PC-9 (cell line): ENCODE results near the gene PACRG. TPM values are rescaled to one million over a fixed set of nuclear protein-coding genes. Genes with fewer than 3 reads are reported as not detected.

Experiments used
- BruUV-seq: library from RNA; stranded (reverse); fragments of 400-500 nt; replicated peaks from 2 replicates; lab custom pipeline; 2021; lab: Mats Ljungman, UMichigan
- CTCF ChIA-PET: fragments of 300-600 bp; sonication (Branson Sonifier 250); formaldehyde crosslinking; loops from one replicate; lab custom pipeline; 2022; ENCODE audit warnings: antibody characterized with exemption; lab: Charles Lee
- POLR2A ChIA-PET: fragments of 300-600 bp; sonication (Branson Sonifier 250); formaldehyde crosslinking; loops from one replicate; lab custom pipeline; 2022; ENCODE audit warnings: antibody characterized with exemption; ENCODE audit not compliant: unreplicated experiment; lab: Charles Lee
- DNase-seq, 2 experiments: peaks; one replicate each; pipeline versions ENCODE4 v3.0.0 to v3.0.0-alpha.2; 2015 to 2022; ENCODE audit warnings: mixed read lengths in 1 of 2
- H2AFZ ChIP-seq: fragments of 200-600 bp; sonication (generic); 2 replicates; pipeline ENCODE4 v1.8.1; 2017; ENCODE audit warnings: antibody characterized with exemption
- H3F3A ChIP-seq: fragments of 200-600 bp; sonication (generic); 2 replicates; pipeline ENCODE4 v1.8.1; 2017; ENCODE audit warnings: antibody characterized with exemption, mild to moderate bottlenecking, low read depth; ENCODE audit not compliant: insufficient read depth
- H3K27ac ChIP-seq: fragments of 200-600 bp; sonication (generic); 2 replicates; pipeline ENCODE4 v1.6.1; 2016; ENCODE audit warnings: mixed run types
- H3K27me3 ChIP-seq: fragments of 200-600 bp; sonication (generic); 2 replicates; pipeline ENCODE4 v1.6.1; 2016; ENCODE audit warnings: low read depth, mixed run types; ENCODE audit not compliant: insufficient read depth
- H3K36me3 ChIP-seq: fragments of 200-600 bp; sonication (generic); 2 replicates; pipeline ENCODE4 v1.6.1; 2016; ENCODE audit warnings: low read depth, mixed run types
- H3K4me1 ChIP-seq: fragments of 200-600 bp; sonication (generic); replicated peaks from 2 replicates; pipeline ENCODE4 v1.6.1; 2016; ENCODE audit warnings: mixed run types; ENCODE audit not compliant: insufficient read depth
- H3K4me2 ChIP-seq: fragments of 200-600 bp; sonication (generic); 2 replicates; pipeline ENCODE4 v1.6.1; 2017; ENCODE audit warnings: mixed run types
- H3K4me3 ChIP-seq: fragments of 200-600 bp; sonication (generic); 2 replicates; pipeline ENCODE4 v1.6.1; 2016; ENCODE audit warnings: mixed run types
- H3K79me2 ChIP-seq: fragments of 200-600 bp; sonication (generic); 2 replicates; pipeline ENCODE4 v1.6.1; 2017; ENCODE audit warnings: low read depth, mixed run types
- H3K9me2 ChIP-seq: fragments of 200-600 bp; sonication (generic); 2 replicates; pipeline ENCODE4 v1.8.1; 2017; ENCODE audit warnings: mild to moderate bottlenecking; ENCODE audit not compliant: insufficient read depth
- H3K9me3 ChIP-seq: fragments of 200-600 bp; sonication (generic); 2 replicates; pipeline ENCODE4 v1.8.1; 2016; ENCODE audit warnings: low read depth; ENCODE audit not compliant: insufficient read depth
- H4K20me1 ChIP-seq: fragments of 200-600 bp; sonication (generic); 2 replicates; pipeline ENCODE4 v1.8.1; 2017; ENCODE audit not compliant: insufficient read depth
- EZH2 ChIP-seq: fragments of 200-600 bp; sonication (generic); IDR thresholded peaks from 2 replicates; pipeline ENCODE4 v1.8.0; 2017; ENCODE audit warnings: antibody characterized with exemption, low read depth
- intact Hi-C: fragments of 100-400 bp; cut with micrococcal nuclease; formaldehyde crosslinking; loops from one replicate; pipeline ENCODE4 v1.10.0; 2022; ENCODE audit not compliant: unreplicated experiment
- total RNA-seq: library from RNA; stranded (reverse); gene quantifications from 2 replicates; pipeline ENCODE4 v1.2.3, GENCODE V29; 2021
- TF ChIP-seq, protein P1 (sequence below): fragments of 200-600 bp; sonication (generic); conservative IDR thresholded peaks from 2 replicates; pipeline ENCODE4 v1.6.1; 2017; ENCODE audit warnings: mixed run types, antibody characterized with exemption, mild to moderate bottlenecking, moderate library complexity

The PACRG gene
- total RNA-seq, 1 experiment from 2014 or later = not detected

GRCh38 chr6:163113358-163113962 is 385.7 kb downstream of the PACRG start:
- Histone ChIP-seq H3K36me3 (no peaks in the 10 kb centered on the region), H3K79me2 (no peaks in the 10 kb centered on the region), H3K4me3 (no peak overlapping the region), H3F3A (no peaks in the 10 kb centered on the region), H3K9me2 (no peaks in the 10 kb centered on the region), H4K20me1 (no peaks in the 10 kb centered on the region), H3K9me3 (peaks cover 4% of the 10 kb centered on the region; the same call in 1 of the 2 replicates), H3K27me3 (peaks cover 37% of the 10 kb centered on the region), H3K27ac (no peak overlapping the region), H3K4me2 (no peak overlapping the region), H2AFZ (no peak overlapping the region), H3K4me1 (no peaks in the 10 kb centered on the region)
- ChIA-PET CTCF (no interaction called here), POLR2A (no interaction called here)
- TF ChIP-seq, protein P1, sequence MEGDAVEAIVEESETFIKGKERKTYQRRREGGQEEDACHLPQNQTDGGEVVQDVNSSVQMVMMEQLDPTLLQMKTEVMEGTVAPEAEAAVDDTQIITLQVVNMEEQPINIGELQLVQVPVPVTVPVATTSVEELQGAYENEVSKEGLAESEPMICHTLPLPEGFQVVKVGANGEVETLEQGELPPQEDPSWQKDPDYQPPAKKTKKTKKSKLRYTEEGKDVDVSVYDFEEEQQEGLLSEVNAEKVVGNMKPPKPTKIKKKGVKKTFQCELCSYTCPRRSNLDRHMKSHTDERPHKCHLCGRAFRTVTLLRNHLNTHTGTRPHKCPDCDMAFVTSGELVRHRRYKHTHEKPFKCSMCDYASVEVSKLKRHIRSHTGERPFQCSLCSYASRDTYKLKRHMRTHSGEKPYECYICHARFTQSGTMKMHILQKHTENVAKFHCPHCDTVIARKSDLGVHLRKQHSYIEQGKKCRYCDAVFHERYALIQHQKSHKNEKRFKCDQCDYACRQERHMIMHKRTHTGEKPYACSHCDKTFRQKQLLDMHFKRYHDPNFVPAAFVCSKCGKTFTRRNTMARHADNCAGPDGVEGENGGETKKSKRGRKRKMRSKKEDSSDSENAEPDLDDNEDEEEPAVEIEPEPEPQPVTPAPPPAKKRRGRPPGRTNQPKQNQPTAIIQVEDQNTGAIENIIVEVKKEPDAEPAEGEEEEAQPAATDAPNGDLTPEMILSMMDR = no peak
- no peak for TF ChIP-seq EZH2
- DNase-seq = no peak
- intact Hi-C loops = no loop called here
- no TSS peak for BruUV-seq

DNA sequence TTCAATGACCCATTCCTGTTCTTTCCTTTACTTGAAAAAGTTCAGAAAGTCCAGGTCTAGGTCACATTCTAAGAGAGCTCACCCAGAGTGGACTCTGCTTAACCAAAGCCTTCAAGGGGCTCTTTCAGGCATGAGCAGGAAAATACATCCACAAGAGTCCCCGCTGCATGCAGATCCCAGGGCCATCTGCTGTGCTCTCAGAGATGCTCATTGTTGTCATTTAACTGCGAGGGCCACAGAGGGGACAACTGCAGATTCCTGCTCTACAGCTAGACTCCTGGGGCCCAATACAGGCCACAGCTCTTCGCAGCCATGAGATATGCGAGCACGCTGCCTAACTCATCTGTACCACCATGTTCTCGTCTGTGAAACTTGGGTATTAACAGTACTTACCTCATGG is 391.2 kb downstream of the PACRG start:
- Histone ChIP-seq H4K20me1 (no peaks in the 10 kb centered on the region; the same call in 1 of the 2 replicates), H3K4me3 (no peak overlapping the region), H3K4me2 (no peak overlapping the region), H3K36me3 (no peaks in the 10 kb centered on the region), H3K9me3 (no peaks in the 10 kb centered on the region; the same call in 1 of the 2 replicates), H3F3A (no peaks in the 10 kb centered on the region), H2AFZ (no peak overlapping the region), H3K27me3 (peaks cover 92% of the 10 kb centered on the region), H3K27ac (no peak overlapping the region), H3K9me2 (no peaks in the 10 kb centered on the region), H3K4me1 (no peaks in the 10 kb centered on the region), H3K79me2 (no peaks in the 10 kb centered on the region)
- intact Hi-C loops = no loop called here
- DNase-seq = no peak
- CTCF ChIA-PET = no interaction called here
- no TSS peak for BruUV-seq
- POLR2A ChIA-PET = no interaction called here
- TF ChIP-seq, protein P1 = no peak
- no peak for TF ChIP-seq EZH2

DNA sequence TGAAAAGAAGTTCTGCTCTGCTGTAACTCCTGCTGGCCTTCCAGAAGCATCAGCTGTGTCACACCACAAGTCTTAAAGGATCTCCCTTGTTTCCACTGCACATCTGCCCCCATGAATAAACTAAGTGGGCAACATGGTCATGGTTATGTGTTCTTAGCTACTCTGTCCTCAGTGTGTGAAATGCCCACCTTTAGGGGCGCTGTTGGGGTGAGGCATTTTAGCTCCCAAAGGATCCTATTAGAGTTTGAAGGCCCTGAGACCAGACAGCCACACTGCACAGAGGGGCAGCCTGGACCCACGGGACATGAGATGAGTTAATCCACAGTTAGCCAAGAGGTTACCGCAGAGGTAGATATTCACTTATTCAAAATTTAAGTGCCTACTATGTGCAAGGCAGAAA is 392.4 kb downstream of the PACRG start:
- BruUV-seq = no TSS peak
- no peaks in the 10 kb centered on the region for H3K79me2 ChIP-seq

More for the DNA sequence above, 392.4 kb downstream of the PACRG start:
- H3K4me1 ChIP-seq = no peaks in the 10 kb centered on the region
- no peak for TF ChIP-seq EZH2
- TF ChIP-seq, protein P1 = no peak
- H2AFZ ChIP-seq = no peak overlapping the region
- H4K20me1 ChIP-seq = no peaks in the 10 kb centered on the region; the same call in 1 of the 2 replicates
- POLR2A ChIA-PET = no interaction called here
- H3K4me2 ChIP-seq = no peak overlapping the region
- no peaks in the 10 kb centered on the region for H3K9me2 ChIP-seq
- no peaks in the 10 kb centered on the region for H3K36me3 ChIP-seq
- H3K9me3 ChIP-seq = no peaks in the 10 kb centered on the region
- H3K27me3 ChIP-seq = peaks cover 97% of the 10 kb centered on the region
- DNase-seq = no peak
- intact Hi-C loops = no loop called here
- CTCF ChIA-PET = no interaction called here
- H3K27ac ChIP-seq = no peak overlapping the region
- H3K4me3 ChIP-seq = no peak overlapping the region
- H3F3A ChIP-seq = no peaks in the 10 kb centered on the region
